Measurements from ENCODE around the gene KRT17.

Gene KRT17

GRCh38 chr17:41665566-41666236 is 41.3 kb upstream of the KRT17 start:
- Histone ChIP-seq H3K9me3 (no peaks in the 10 kb centered on the region), H3K27ac (peak overlapping the region; percentile 66), H3K27me3 (peaks cover 11% of the 10 kb centered on the region), H3K36me3 (no peaks in the 10 kb centered on the region), H3K4me3 (ENCODE audit: low read depth in 1 of 2, low read length in 1 of 2) (peak overlapping the region; percentile 66 to 75), H3K4me1 (ENCODE audit: control insufficient read depth in 1 of 2, insufficient read depth in 1 of 2, low read depth in 1 of 2, low read length in 1 of 2) (peaks cover 30 to 33% of the 10 kb centered on the region in 2 experiments)
- TF ChIP-seq, protein P1, sequence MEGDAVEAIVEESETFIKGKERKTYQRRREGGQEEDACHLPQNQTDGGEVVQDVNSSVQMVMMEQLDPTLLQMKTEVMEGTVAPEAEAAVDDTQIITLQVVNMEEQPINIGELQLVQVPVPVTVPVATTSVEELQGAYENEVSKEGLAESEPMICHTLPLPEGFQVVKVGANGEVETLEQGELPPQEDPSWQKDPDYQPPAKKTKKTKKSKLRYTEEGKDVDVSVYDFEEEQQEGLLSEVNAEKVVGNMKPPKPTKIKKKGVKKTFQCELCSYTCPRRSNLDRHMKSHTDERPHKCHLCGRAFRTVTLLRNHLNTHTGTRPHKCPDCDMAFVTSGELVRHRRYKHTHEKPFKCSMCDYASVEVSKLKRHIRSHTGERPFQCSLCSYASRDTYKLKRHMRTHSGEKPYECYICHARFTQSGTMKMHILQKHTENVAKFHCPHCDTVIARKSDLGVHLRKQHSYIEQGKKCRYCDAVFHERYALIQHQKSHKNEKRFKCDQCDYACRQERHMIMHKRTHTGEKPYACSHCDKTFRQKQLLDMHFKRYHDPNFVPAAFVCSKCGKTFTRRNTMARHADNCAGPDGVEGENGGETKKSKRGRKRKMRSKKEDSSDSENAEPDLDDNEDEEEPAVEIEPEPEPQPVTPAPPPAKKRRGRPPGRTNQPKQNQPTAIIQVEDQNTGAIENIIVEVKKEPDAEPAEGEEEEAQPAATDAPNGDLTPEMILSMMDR (IDR thresholded peaks at IDR 0.05), result peak; percentile 95

DNA sequence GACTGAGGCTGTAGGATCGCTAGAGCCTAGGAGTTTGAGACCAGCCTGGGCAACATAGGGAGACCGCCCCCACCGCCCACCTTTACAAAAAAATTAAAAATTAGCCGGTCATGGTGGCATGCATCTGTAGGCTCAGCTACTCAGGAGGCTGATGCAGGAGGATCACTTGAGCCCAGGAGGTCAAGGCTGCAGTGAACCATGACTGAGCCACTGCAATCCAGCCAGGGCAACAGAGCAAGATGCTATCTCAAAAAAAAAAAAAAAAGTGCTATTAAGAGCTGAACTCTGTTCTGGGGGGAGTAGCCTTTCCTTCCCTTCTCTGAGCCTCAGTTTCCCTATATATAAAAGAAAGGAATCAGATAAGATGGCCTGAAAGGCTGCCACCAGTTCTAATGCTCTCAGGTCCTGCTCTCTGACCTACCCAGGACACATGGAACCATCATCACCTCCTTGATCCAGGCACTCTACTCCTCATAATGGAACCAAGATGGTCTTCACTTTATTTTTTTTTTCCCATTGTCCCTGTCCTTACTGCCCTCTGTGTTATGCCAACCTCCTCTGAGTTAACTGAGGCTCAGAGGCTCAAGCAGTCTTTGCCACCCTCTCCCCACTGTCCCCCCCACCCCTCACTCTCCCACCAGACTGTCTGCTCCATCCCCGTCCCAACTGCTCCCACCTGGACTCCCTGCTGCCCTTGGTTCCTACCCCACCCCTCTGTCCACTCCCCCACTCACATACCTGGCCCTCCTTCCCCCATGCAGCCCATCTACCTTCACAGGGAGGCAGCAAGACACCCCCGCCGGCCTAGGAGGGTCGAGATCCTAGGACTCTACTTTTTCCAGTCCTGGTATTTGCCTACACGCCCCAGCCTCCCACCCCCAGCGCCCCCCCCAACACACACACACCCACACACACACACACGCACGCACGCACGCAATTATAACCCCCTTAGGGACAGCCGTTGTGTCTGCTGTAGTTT is 40.5 kb upstream of the KRT17 start:
- Histone ChIP-seq H3K4me1 (ENCODE audit: control insufficient read depth in 1 of 2, insufficient read depth in 1 of 2, low read depth in 1 of 2, low read length in 1 of 2) (peaks cover 30 to 33% of the 10 kb centered on the region in 2 experiments), H3K9me3 (no peaks in the 10 kb centered on the region), H3K4me3 (ENCODE audit: low read depth in 1 of 2, low read length in 1 of 2) (peak overlapping the region in 1 of 2 experiments; percentile 75), H3K27ac (no peak overlapping the region), H3K27me3 (peaks cover 11% of the 10 kb centered on the region), H3K36me3 (no peaks in the 10 kb centered on the region)
- TF ChIP-seq, protein P1 (IDR thresholded peaks at IDR 0.05), result no peak

GRCh38 chr17:41664172-41664457 is 39.7 kb upstream of the KRT17 start:
- Histone ChIP-seq H3K4me3 (ENCODE audit: low read depth in 1 of 2, low read length in 1 of 2) (no peak overlapping the region), H3K36me3 (no peaks in the 10 kb centered on the region), H3K4me1 (ENCODE audit: control insufficient read depth in 1 of 2, insufficient read depth in 1 of 2, low read depth in 1 of 2, low read length in 1 of 2) (peaks cover 30 to 33% of the 10 kb centered on the region in 2 experiments), H3K27ac (no peak overlapping the region), H3K9me3 (no peaks in the 10 kb centered on the region), H3K27me3 (peaks cover 11% of the 10 kb centered on the region)
- TF ChIP-seq, protein P1 (IDR thresholded peaks at IDR 0.05), result no peak

DNA sequence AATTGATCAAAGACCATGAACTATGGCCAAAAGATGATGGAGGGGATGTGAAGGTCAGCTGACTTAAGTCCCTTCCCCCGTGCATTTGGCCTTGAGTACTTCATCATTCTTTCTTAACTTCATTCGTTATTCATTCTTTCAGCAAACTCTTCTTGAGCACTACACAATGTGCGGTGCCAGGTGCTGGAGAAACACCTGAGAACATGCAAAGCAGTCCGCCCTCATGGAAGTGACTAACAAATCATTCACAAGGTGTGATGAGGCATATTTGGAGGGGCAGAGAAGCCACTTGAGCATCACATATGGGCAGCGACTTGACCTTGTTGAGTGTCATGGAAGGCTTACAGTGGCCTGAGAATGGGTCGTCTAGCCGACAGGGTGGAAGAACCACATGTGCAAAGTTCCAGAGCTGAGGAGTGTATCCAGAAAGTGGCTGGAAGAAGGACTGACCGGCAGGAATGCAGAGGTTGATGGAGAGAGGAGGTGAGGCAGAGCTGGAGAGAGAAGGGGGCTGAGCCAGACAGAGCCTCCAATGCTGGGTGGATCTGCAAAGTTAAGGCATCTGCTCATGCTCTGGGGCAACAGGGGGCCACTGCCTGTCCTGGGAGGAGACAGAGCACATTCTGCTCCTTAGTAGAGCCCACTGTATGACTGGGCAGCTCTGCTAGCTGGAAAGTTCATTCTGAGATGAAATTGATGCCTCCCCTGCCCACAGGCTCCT is 39.2 kb upstream of the KRT17 start:
- H3K36me3 ChIP-seq, result no peaks in the 10 kb centered on the region
- H3K4me1 ChIP-seq (ENCODE audit: control insufficient read depth in 1 of 2, insufficient read depth in 1 of 2, low read depth in 1 of 2, low read length in 1 of 2), result peaks cover 30 to 33% of the 10 kb centered on the region in 2 experiments
- TF ChIP-seq, protein P1 (IDR thresholded peaks at IDR 0.05), result no peak
- H3K27me3 ChIP-seq, result peaks cover 11% of the 10 kb centered on the region
- no peak overlapping the region for H3K4me3 ChIP-seq (ENCODE audit: low read depth in 1 of 2, low read length in 1 of 2)
- H3K27ac ChIP-seq, result no peak overlapping the region
- H3K9me3 ChIP-seq, result no peaks in the 10 kb centered on the region

- Histone ChIP-seq H3K36me3 (no peaks in the 10 kb centered on the region), H3K27me3 (peaks cover 18% of the 10 kb centered on the region), H3K4me3 (ENCODE audit: low read depth in 1 of 2, low read length in 1 of 2) (no peak overlapping the region), H3K27ac (no peak overlapping the region), H3K4me1 (ENCODE audit: control insufficient read depth in 1 of 2, insufficient read depth in 1 of 2, low read depth in 1 of 2, low read length in 1 of 2) (peaks cover 0 to 6% of the 10 kb centered on the region in 2 experiments), H3K9me3 (no peaks in the 10 kb centered on the region)
- TF ChIP-seq, protein P1 (IDR thresholded peaks at IDR 0.05), result no peak
Measured at GRCh38 chr17:41660221-41660711, 35.9 kb upstream of the KRT17 start.
